HG02885 (cell line): ENCODE measurements around the gene ZNF556.
"Not testable (repeated sequence)": the region's sequence is repeated elsewhere in the genome, so short reads cannot be mapped to it uniquely, and the experiment has no call there.

Source experiments
- ATAC-seq: cut with Tn5 transposase; IDR thresholded peaks from one replicate; pipeline ENCODE4 v1.9.1; 2021; ENCODE audit warnings: mild to moderate bottlenecking; ENCODE audit not compliant: unreplicated experiment, poor library complexity

Gene ZNF556

GRCh38 chr19:2902590-2903218, 35.6 kb downstream of the ZNF556 start:
- no peak for ATAC-seq

GRCh38 chr19:2903326-2903725, 36.2 kb downstream of the ZNF556 start:
- ATAC-seq, result not testable (repeated sequence)

GRCh38 chr19:2905918-2906519, 38.9 kb downstream of the ZNF556 start:
- no peak for ATAC-seq

- ATAC-seq, result no peak
These were observed 39.6 kb downstream of the ZNF556 start for GRCh38 chr19:2906631-2907195.

GRCh38 chr19:2912306-2912705, 45.2 kb downstream of the ZNF556 start:
- ATAC-seq, result no peak

- ATAC-seq, result no peak
These were observed 50.4 kb downstream of the ZNF556 start for GRCh38 chr19:2917275-2918184.

GRCh38 chr19:2922987-2923386, 55.9 kb downstream of the ZNF556 start:
- ATAC-seq, result no peak

- no peak for ATAC-seq
These were observed 56.4 kb downstream of the ZNF556 start for GRCh38 chr19:2923510-2923909.

- no peak for ATAC-seq
These were observed 59.4 kb downstream of the ZNF556 start for GRCh38 chr19:2926341-2927031.

GRCh38 chr19:2927032-2927430, 59.9 kb downstream of the ZNF556 start:
- no peak for ATAC-seq
